ENCODE measurements around the gene TBC1D22A. TPM values are rescaled to one million over a fixed set of nuclear protein-coding genes. Genes with fewer than 3 reads are reported as not detected.

TBC1D22A gene
- total RNA-seq, 4 donors from 2014 or later, result 42.6 to 70.4 (median 55.1) TPM

DNA sequence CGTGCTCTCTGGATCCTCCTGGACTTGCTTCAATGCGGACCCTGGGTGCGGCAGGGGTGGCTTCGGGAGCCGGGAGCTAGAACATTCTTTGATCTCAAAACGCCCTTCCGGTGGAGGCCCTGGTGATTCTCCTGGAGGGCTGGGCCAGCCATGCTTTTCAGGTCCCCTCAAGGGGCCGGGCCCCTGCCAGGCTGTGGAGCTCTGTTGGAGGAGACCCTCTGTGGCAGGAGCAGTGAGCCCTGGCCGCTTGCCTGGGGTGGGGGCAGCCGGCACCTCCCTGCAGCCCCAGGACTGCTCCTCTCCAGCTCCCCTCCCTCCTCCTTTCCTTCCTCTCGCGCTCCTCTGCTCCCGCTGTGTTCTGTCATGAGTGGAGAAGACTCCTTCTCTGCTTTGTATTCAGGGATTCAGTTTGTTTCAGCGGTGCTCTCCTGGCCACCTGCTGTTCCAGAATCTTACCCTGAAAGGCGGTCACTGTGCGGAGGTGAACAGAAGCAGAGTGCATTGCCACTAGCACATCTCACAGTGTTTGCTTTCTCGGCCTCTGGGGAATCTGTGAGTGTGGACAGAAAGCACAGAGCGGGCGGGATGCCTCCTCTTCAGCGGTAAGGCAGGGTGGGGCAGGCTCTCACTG is 289.1 kb downstream of the TBC1D22A start:
- TF ChIP-seq, protein P1, sequence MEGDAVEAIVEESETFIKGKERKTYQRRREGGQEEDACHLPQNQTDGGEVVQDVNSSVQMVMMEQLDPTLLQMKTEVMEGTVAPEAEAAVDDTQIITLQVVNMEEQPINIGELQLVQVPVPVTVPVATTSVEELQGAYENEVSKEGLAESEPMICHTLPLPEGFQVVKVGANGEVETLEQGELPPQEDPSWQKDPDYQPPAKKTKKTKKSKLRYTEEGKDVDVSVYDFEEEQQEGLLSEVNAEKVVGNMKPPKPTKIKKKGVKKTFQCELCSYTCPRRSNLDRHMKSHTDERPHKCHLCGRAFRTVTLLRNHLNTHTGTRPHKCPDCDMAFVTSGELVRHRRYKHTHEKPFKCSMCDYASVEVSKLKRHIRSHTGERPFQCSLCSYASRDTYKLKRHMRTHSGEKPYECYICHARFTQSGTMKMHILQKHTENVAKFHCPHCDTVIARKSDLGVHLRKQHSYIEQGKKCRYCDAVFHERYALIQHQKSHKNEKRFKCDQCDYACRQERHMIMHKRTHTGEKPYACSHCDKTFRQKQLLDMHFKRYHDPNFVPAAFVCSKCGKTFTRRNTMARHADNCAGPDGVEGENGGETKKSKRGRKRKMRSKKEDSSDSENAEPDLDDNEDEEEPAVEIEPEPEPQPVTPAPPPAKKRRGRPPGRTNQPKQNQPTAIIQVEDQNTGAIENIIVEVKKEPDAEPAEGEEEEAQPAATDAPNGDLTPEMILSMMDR (IDR thresholded peaks at IDR 0.05), result no peak
- TF ChIP-seq POLR2A (IDR thresholded peaks at IDR 0.05), result no peak
- H3K27me3 ChIP-seq, result no peaks in the 10 kb centered on the region
- H3K4me1 ChIP-seq, result peaks cover 0 to 15% (median 2%) of the 10 kb centered on the region in 4 donors
- H3K9me3 ChIP-seq, result no peaks in the 10 kb centered on the region
- peak in 1 of 3 donors; percentile 31 for DNase-seq
- H3K4me3 ChIP-seq, result no peak overlapping the region
- no peaks in the 10 kb centered on the region for H3K36me3 ChIP-seq
- no peak overlapping the region for H3K27ac ChIP-seq

DNA sequence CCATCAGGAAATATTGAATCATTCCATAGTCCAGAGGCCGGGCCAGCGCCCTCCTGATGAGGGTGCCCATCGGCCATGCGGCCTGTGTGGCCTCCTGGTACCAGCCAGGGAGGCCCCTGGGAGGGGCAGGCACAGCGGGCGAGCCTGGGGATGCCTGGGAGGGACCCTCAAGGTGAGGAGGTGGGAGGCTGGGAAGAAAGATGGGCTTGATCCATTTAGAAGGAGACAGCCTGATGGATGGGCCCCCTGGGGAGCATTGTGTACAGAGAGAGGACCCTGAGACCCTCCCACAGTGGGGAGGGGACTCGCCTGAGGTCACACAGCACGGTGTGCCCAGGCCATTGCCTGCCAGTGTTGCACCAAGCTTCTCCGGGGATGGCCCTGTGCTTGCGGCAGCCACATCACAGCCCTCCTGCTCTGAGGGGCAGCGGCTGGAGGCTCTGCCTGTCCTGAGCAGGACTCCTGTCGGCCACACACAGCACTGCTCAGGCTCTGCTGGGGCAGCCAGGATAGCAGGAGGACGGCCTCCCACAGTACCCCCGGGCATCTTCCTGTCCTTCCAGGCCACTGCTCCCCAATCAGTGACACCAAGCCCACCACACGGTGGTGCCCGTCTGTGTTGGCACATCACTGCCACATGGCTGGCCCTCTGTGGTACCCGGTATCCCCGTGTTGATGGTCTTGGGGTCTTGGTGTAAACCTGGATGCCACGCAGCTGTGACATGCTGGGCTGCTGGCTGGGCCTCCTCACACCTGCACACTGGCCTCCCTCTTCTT is 290.0 kb downstream of the TBC1D22A start:
- no peaks in the 10 kb centered on the region for H3K9me3 ChIP-seq
- TF ChIP-seq, protein P1 (IDR thresholded peaks at IDR 0.05), result no peak
- TF ChIP-seq POLR2A (IDR thresholded peaks at IDR 0.05), result no peak
- peak in 1 of 3 donors; percentile 39 for DNase-seq
- H3K27ac ChIP-seq, result no peak overlapping the region
- no peaks in the 10 kb centered on the region for H3K36me3 ChIP-seq
- no peaks in the 10 kb centered on the region for H3K27me3 ChIP-seq
- H3K4me1 ChIP-seq, result peaks cover 0 to 13% (median 2%) of the 10 kb centered on the region in 4 donors
- H3K4me3 ChIP-seq, result no peak overlapping the region

DNA sequence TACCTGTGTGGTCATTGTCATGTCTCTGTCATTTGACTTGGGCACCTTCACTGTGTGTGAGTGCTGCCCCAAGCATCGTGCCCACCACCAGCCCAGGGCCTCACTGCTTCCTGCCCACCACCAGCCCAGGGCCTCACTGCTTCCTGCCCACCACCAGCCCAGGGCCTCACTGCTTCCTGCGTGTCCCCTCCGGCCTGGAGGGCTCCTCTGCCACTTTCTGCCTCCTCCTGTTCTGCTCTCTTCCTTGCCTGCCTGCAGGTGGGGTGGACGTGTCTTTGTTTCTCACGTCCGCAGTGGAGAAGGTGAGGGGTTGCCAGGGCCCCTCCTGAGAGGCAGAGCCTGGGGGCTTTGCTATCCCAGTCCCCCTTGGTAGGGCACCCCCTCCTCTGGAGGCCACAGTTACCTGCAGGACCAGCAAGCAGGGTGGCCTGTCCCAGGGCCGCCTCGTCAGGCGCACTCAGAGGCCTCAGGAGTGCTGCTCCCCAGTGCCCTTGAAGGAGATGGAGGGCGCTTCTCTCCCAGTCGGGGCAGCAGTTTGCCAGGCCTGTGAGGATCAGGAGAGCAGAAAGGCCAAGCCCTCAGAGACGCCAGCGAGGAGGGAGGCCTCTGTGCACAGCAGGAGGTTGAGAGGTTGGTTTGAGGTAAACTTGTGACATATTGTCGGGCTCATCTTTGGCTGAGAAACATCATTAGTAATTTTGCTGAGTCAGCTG is 290.7 kb downstream of the TBC1D22A start:
- no peaks in the 10 kb centered on the region for H3K27me3 ChIP-seq
- H3K4me3 ChIP-seq, result no peak overlapping the region
- TF ChIP-seq POLR2A (IDR thresholded peaks at IDR 0.05), result no peak
- TF ChIP-seq, protein P1 (IDR thresholded peaks at IDR 0.05), result no peak
- no peaks in the 10 kb centered on the region for H3K36me3 ChIP-seq
- no peaks in the 10 kb centered on the region for H3K9me3 ChIP-seq
- no peak overlapping the region for H3K27ac ChIP-seq
- H3K4me1 ChIP-seq, result peaks cover 0 to 13% (median 2%) of the 10 kb centered on the region in 4 donors
- peak in 1 of 3 donors; percentile 41 for DNase-seq

DNA sequence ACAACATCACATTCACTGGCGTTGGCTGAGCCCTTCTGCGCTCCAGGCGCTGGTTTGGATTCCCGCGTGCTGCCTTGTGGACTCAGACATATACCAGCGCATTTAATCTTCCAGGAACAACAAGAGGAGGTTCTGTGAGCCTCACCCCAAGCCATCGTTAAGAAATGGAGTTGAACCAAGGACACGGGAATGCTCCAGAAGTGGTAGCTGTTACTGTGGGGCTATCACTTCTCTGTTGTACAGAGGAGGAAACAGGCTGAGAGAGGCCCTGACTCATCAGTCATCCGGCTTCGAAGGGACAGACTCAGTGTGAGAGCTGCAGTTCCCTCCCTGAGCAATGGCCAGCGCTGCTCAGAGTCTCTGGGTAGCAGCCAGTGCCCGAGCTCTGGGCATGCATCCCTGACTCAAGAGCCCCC is 291.3 kb downstream of the TBC1D22A start:
- peak in 1 of 3 donors; percentile 19 for DNase-seq
- Histone ChIP-seq H3K36me3 (no peaks in the 10 kb centered on the region), H3K4me1 (peaks cover 0 to 9% (median 2%) of the 10 kb centered on the region in 4 donors), H3K4me3 (no peak overlapping the region), H3K27me3 (no peaks in the 10 kb centered on the region), H3K27ac (no peak overlapping the region), H3K9me3 (no peaks in the 10 kb centered on the region)
- no peak for TF ChIP-seq POLR2A (IDR thresholded peaks at IDR 0.05)
- TF ChIP-seq, protein P1 (IDR thresholded peaks at IDR 0.05), result no peak

DNA sequence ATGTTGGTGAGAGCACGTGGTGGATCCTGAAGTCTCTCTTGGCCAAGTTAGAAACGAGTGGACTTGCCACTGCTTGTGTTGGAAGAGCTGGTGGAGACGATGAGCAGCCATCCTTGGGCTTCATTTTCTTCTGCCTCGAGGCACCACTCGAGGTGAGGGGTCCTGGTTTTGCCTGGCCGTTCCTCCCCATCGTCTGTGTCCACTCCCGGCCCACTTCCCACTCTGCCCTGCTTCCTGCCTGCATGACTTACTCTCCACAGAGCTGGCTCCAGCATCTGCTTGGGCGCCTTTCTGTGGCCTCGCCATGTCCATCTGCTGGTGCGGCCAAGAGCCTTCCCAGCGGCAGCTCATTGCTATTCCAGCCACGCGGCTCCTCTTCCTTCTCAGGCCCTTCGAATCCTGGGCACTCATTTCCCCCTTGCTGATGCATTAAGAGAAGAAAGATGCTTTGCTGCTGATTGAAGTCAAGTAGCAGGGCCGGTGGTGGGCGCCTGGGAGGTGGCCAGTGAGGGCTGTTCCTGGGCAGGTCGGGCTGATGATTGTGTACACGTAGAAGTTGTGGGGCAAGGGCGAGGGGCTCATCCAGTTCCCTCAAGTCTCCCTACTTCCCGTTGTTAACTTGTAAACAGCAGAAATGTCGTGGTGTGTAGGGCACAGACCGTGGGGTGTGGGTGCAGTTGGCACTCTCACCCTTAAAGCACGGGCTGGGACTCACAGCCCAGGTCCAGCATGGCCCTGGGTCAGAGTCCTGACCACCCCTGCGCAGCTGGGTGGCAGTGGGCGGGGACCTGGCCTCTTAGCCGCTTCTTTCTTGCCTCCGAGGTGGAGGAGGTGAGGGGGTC is 292.0 kb downstream of the TBC1D22A start:
- Histone ChIP-seq H3K27ac (no peak overlapping the region), H3K9me3 (no peaks in the 10 kb centered on the region), H3K4me3 (no peak overlapping the region), H3K36me3 (no peaks in the 10 kb centered on the region), H3K4me1 (peaks cover 0 to 1% (median 0%) of the 10 kb centered on the region in 4 donors), H3K27me3 (no peaks in the 10 kb centered on the region)
- DNase-seq, result peak in 1 of 3 donors; percentile 39
- TF ChIP-seq, protein P1 (IDR thresholded peaks at IDR 0.05), result no peak
- TF ChIP-seq POLR2A (IDR thresholded peaks at IDR 0.05), result no peak

Measured in Peyer's patch (tissue), 4 donors.